ENCODE results near the gene INPP1. TPM values are rescaled to one million over a fixed set of nuclear protein-coding genes. Genes with fewer than 3 reads are reported as not detected.

Gene INPP1
- total RNA-seq, 1 donor from 2014 or later: 16.0 TPM

DNA sequence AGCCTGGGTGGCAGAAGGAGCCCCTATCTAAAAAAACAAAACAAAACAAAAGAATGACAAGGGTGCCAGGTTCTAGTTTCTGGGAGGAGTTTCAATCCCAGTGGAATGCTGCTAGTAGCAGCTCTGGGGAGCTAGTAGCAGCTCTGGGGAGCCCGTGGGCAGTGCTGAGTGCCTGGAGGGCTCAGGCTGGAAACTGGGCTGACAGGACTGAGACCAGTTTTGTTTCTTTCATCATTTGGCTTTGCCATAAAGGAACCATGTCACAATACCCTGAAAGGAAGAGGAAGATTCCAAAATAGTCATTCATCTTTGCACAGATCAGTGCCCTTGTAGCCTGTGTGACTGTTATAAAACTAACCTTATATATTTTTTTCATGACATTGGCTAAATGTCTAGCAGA is 75.3 kb downstream of the INPP1 start:
- DNase-seq (ENCODE audit: missing footprints): no peak
- intact Hi-C loops (cut with DNase I): no loop called here
- no peak for ATAC-seq

GRCh38 chr2:190420801-190421200 is 77.4 kb downstream of the INPP1 start:
- ATAC-seq: no peak
- no peak for DNase-seq (ENCODE audit: missing footprints)

More at GRCh38 chr2:190420801-190421200, 77.4 kb downstream of the INPP1 start:
- intact Hi-C loops (cut with DNase I): no loop called here

Other genes with a start within 250 kb of the INPP1 start
- 21.2 TPM for gene HIBCH, start 23.8 kb upstream of the INPP1 start, total RNA-seq
- 19.7 TPM for gene MFSD6, start 64.8 kb downstream of the INPP1 start, total RNA-seq
- gene NEMP2, start 191.1 kb downstream of the INPP1 start, total RNA-seq: 3.5 TPM

Data from Right ventricle myocardium inferior (tissue), 1 donor.